Stromal cell of bone marrow (primary cell): Measurements from ENCODE around the gene PRR36.

Experiments
- DNase-seq: peaks from one replicate; pipeline ENCODE4 v3.0.0-alpha.2; 2012; ENCODE audit warnings: low read depth

PRR36 gene

GRCh38 chr19:7912697-7913564 lies 38.7 kb upstream of the PRR36 start:
- no peak for DNase-seq

GRCh38 chr19:7912144-7912696 lies 38.0 kb upstream of the PRR36 start:
- no peak for DNase-seq

GRCh38 chr19:7911508-7912143 lies 37.4 kb upstream of the PRR36 start:
- no peak for DNase-seq

GRCh38 chr19:7910321-7911161 lies 36.4 kb upstream of the PRR36 start:
- no peak for DNase-seq

GRCh38 chr19:7909471-7910067 lies 35.4 kb upstream of the PRR36 start:
- no peak for DNase-seq

- no peak for DNase-seq
Observed at GRCh38 chr19:7908742-7909461, 34.7 kb upstream of the PRR36 start.

- no peak for DNase-seq
Observed at GRCh38 chr19:7908078-7908699, 34.0 kb upstream of the PRR36 start.

GRCh38 chr19:7907544-7907943 lies 33.4 kb upstream of the PRR36 start:
- no peak for DNase-seq

- DNase-seq, result no peak
Observed at GRCh38 chr19:7907122-7907521, 32.9 kb upstream of the PRR36 start.

- DNase-seq, result no peak
Observed at GRCh38 chr19:7905859-7906258, 31.7 kb upstream of the PRR36 start.

GRCh38 chr19:7905268-7905667 lies 31.1 kb upstream of the PRR36 start:
- DNase-seq, result no peak

GRCh38 chr19:7904074-7905020 lies 30.2 kb upstream of the PRR36 start:
- DNase-seq, result no peak

- peak; percentile 96 for DNase-seq
Observed at GRCh38 chr19:7903244-7904073, 29.3 kb upstream of the PRR36 start, which contains the start of gene MAP2K7. MAP2K7 (plus strand) TSS chr19:7903877; CDS start chr19:7903945, 68 bp downstream.

GRCh38 chr19:7902796-7903243 lies 28.6 kb upstream of the PRR36 start:
- no peak for DNase-seq

GRCh38 chr19:7901337-7901736 lies 27.1 kb upstream of the PRR36 start:
- no peak for DNase-seq

- no peak for DNase-seq
Observed at GRCh38 chr19:7900931-7901330, 26.7 kb upstream of the PRR36 start.

- DNase-seq, result no peak
Observed at GRCh38 chr19:7900401-7900870, 26.2 kb upstream of the PRR36 start.

- DNase-seq, result no peak
Observed at GRCh38 chr19:7899751-7900378, 25.7 kb upstream of the PRR36 start.
